HG02642 (cell line): ENCODE results near the gene RASGRP1.
A peak's percentile ranks its signal among the peaks of the same experiment; 100 is the strongest.

Source experiments
- ATAC-seq: cut with Tn5 transposase; IDR thresholded peaks from one replicate; pipeline ENCODE4 v1.9.1; 2021; ENCODE audit warnings: mild to moderate bottlenecking; ENCODE audit not compliant: unreplicated experiment, poor library complexity

Gene RASGRP1

DNA sequence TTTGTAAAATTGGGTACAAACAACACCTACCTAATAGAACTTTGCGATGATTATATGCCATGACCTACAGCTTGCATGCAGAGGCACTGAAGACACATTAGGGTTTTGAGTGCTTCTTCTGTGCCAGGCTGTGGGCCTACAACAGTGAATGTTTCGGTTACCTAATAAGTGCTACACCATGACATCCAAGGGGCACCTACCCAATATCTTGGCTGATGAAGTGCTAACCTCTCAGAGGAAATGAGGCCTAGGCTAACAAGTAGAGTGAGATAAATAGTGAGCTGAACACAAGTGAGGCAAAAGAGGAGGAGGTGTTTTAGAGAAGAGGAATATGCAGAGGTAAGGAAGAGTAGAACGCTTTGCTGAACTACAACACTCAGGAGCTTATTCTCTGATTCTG is 12.2 kb upstream of the RASGRP1 start:
- no peak for ATAC-seq

DNA sequence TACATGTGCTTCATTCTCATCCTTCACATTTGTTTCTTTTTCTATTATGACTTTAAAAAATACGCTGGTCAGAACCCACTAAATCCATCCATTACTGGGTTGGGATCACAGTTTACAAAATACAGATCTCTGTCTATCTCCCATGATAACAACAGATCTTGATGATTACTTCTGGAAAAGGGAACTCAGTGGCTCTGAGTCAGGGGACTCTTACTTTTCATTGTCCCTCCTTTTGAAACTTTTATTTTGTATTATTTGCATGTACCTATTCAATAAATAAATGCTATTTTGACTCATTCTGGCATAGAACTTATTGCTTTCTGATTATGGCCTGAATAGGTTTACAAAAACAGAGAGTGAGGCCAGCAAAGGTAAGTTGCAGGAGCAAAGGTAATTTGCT is 11.6 kb upstream of the RASGRP1 start:
- ATAC-seq, result no peak

DNA sequence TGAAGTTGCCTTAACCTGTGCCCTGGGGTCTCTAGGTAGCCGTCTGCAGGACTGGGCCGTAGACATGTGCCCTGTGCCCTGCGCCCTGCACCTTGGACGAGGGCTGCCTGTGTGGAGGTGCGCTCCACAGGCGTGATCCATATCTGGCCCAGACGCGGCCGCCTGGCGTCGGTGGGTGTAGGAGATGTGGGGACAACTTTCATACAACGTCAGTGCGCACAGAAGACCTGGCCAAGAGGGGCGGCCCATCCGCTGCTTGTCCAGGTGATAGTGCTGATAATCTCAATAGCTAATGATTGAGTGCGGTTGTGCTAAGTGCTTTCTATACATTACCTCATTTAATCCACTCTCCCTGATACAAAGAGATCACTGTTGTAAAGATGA is 665 bp upstream of the RASGRP1 start:
- no peak for ATAC-seq

DNA sequence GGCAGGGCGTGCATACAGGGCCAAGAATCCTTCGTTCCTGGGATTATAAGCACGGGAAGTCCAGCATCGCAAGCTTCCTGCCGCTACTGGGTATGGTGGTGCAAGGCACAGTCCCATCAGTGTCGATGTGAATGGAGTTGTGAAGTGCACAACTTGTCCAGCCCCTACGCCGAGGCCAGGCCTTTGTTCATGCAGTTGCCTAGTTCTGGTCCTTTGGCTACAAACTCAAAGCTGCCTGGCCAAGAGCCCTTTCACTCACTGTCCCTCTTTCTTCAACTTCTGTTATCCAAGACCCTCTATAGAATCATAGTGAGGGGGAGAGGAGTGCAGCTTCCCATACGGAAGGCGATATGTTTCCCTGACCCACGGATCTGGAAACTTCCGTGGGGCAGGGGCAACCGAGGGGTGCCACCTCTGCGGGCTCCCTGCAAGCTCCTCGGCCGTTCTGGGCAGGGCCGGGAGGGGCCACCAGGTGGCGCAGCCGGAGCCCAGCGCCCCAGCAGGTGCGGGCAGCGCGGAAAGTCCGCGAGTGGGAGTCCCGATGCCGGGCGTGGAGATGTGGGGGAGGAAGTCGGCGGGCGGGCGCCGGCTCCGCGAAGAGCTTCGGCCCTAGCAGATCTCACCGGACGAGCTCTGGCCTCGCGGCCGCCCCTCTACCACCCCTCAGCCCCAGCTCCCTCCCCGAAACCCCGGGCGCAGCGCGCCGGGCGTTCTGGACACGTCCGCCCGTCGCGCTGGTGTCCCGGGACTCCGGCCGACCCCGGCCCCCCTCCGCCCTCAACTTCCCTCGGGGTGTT is 693 bp downstream of the RASGRP1 start:
- peak; percentile 70 for ATAC-seq

DNA sequence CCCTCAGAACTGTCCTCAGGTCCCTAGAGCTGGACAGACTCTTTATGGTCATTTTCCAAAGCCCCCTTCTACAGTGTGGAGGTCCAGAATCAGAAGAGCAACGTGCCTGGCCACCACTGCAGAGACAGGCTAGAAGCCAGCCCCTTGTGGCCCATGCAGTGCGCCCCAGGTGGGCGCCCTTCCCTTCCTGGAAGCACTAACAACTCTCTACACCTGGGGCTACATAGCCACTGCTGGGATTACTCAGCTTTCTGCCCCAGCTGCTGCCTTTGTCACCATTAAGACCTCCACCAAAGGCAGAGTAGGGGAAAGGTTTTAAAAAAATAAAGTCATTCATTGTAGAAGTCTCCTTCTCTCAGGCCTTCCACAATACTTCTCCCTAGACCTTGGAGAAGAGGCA is 2.3 kb downstream of the RASGRP1 start:
- no peak for ATAC-seq

DNA sequence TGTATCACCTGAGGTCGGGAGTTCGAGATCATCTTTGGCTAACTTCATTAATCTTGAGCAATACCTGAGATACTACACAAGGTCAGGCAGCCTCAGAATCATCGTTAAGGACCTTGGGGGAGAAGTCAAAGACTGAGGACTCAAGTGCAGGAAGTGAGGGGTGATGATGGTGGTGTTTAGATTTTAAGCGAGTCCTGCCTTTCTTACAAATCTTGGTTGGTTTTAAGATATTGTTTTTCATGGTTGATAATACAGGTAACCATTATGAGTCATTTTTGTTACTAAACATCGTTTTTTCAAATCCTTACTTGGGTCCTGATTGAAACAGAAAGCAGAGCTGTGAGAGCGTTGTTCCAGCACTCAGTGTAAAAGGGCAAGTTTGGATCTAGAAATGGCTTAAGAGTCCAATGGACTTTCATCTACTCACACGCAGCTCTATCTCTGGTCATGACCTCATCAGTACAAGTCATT is 4.1 kb downstream of the RASGRP1 start:
- ATAC-seq, result peak; percentile 21

DNA sequence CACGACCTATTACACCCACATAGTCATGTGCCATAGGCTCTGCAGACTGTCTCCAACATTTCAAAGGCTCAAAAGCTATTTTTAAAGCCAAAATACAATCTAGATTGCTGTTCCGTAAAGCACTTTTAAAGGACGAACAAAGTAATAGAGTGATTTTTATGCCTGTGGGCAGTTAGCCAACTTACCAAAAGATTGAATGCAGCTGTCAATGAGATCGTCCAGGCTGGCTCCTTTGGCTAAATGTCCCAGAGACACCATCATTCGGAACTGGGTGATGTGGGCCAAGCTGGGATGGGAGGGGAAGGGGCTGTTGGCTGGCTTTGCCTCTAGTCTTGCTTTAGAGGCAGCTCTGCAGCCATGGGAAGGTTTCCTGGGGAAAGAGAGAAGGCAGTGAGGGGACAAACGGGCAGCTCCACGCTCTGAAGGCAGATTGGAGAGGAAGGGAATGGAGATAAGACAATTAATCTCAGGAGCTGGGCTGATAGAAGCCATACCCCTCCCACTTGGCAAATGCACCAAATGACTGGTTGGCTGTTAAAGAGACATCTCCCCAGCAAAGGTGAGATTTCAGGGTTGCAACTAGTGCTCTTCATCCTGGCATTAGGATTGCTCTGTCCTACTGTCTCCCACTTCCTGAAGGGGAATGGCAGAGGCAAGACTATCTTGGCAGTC is 4.8 kb downstream of the RASGRP1 start:
- no peak for ATAC-seq

DNA sequence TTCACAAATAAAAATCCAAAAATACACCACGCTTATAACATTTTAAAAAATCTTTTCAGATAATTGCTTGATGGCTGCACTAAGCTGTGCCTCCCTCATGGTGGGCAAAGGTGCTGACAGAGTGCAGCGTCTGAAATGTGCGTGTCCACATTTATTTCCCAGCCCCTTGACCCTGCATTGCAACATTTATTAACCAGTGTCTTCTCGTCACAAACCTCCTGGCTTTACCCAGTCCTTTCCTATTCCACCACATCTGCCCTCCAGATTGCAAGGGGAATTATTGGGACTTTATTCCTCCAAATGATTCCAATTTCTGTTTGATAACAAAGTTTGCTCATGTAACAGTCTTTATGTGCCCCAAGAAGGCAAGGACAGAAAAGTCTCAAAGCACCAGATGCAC is 5.5 kb downstream of the RASGRP1 start:
- ATAC-seq, result no peak

DNA sequence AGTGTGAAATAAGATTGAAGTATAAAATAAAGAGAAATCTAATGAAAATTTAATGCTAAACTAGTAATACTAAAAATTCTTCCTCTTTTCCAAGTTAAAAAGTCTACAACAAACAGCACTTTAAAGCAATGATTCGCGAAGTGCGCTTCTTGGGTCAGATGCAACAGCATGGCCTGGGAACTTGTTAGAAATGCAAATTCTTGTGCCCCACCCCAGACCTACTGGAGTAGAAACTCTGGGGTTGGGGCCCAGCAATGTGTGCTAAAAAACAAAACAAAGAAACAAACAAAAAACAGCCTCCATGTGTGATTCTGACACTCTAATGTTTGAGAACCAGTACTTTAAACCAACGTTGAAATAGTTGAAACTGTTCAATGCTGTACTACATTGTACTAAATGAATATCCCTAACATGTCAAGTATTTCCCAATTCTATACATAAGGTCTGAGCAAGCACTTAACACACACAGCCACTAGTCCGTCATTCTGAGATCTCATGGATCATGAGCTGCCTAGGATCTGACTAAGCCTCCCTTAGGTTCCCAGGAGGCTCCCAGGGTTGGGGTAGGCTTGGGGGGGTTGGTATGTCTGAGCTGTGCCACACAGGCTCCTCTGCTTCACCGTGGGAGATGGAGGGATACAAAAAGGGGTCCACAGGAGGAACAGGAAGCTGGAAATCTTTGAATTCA is 6.1 kb downstream of the RASGRP1 start:
- ATAC-seq, result no peak

DNA sequence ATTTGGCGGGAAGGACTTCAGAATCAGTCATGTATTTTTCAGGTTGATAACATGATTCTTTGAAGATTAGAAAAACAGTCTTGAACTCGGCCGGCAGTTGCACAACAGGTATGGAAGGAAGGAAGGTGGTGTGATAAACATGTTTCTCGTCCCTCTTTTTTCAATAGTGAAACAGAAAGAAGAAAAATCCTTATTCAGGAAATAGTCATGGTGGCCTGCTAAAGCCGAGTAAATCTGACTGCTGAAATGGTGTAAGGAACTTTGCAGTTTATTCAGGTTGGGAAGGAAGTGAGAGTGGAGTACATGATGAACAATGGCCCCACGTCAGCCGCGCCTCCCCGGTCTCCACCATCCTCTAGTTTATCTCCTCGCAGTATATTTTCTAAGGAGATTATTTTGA is 6.7 kb downstream of the RASGRP1 start:
- no peak for ATAC-seq

DNA sequence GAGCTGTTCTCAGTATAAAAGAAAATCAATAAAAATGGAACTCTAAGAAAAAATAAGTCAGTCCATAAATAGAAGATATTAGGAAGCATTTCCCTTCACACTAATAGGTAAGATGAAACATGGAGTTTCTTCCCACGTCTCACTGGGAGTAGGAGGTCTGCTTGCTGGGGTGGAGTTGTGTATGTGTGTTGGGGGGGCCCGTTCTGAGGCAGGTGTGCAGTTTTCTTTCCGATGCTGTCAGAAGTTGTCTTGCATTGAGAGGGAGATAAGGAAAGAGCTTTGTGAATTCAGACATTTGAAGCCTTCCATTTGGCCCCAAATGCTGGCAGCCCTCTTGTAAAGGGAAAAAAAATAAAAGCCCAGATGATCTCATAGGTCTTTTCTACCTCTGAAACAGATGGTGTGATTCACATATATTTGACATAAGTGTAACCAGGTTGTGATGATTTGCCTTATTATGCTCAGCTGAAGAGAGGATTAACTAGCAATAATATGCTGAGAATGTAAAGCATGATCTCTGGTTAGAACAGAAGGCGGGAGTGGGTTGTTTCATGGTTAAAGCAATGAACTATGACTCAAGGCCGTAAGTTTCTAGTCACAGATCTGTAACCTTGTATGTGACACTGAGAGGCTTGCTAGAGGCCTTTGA is 8.8 kb downstream of the RASGRP1 start:
- ATAC-seq, result peak; percentile 32

DNA sequence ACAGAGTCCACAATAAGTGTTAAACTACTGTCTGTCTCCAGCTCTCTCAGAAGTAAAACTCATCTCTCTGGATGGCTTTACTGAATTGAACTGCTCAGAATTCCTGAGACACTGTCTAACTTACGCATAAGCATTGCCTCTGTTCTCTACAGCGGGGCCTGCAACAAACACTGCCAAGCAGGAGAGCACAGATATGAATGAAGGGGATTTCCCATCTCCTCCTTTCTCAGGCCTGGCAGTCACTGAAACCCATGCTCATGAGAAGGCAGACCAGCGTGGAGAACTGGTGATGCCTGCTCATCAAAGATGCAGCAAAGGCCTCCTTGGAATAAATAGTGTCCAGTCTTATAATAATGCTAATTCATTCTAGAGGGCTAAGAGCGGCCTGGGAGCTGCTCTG is 10.3 kb downstream of the RASGRP1 start:
- peak; percentile 70 for ATAC-seq

DNA sequence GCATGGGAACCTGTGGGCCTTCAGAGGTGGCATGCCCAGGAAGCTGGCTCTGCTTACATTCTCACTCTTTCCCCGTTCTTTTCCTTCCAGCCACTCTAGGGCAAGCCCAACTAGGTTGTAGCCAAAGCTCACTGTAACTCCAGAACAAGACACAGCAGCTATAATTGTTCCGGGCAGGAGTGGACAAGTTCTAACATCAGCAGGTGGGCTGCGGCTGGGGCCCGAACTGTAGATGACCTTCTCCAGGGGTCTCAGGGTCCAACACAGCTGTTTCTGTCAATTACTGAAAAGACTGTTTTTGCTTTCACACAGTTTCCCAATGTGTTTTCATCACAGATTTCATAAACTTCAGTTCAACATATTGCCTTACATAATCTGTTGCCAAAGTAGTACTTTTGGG is 11.5 kb downstream of the RASGRP1 start:
- ATAC-seq, result no peak

DNA sequence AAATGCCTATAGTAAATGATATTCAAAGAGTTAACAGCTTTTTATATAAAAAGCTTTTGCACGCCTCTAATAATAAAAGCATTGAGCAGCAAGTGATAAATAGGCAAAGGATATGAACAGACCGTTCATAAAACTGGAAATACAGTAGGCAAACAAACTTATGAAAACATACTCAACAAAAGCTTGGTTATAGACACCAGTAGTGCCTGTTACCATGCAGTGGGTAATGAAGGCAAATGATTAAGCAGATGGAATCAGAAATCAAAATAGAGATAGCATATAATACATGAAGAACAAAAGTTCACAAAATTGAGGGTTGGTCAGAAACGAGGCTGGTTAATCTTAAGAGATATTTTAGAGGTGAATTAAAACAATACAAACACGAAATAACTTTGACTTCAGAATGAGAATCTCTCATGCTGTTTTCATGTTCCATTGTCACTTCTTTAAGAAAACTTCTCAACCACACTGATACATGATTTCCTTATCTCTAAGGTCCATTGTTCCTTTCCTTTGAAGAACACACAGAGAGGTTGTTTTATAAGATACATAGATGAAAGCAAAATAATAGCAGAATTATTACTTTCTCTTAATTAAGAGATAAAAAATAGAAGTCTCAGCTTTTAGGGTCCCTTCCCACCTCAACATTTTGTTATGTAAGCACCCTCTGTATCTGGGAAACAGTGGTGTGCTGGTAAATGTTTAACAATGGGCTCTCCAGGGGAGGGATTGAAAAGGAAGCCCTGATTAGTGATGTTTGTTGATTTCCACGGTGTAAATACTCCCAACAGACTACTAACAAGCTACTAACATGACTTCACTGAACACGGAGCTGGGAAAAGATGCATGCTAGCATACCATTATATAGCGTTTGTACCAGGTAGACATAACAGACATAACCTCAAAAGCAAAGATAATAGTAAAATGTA is 12.6 kb downstream of the RASGRP1 start:
- ATAC-seq, result no peak

DNA sequence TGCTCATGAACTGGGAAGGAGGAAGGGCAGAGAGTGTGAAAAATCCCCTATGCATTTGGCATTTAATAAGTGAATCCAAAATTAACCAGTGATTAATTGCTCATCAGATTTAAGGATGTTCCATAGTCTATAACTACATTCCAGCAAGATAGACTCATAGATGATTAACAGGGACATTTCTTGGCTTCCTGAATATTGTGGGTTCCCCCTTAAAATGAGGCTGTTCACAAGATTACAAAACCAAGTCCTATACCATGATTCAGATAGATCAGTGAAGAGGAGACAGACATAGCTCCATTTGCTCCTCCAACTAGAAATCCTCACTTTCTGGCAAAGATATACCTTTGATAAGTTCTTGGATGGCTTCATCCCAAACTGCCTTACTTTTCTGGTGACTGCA is 15.4 kb downstream of the RASGRP1 start:
- ATAC-seq, result no peak

DNA sequence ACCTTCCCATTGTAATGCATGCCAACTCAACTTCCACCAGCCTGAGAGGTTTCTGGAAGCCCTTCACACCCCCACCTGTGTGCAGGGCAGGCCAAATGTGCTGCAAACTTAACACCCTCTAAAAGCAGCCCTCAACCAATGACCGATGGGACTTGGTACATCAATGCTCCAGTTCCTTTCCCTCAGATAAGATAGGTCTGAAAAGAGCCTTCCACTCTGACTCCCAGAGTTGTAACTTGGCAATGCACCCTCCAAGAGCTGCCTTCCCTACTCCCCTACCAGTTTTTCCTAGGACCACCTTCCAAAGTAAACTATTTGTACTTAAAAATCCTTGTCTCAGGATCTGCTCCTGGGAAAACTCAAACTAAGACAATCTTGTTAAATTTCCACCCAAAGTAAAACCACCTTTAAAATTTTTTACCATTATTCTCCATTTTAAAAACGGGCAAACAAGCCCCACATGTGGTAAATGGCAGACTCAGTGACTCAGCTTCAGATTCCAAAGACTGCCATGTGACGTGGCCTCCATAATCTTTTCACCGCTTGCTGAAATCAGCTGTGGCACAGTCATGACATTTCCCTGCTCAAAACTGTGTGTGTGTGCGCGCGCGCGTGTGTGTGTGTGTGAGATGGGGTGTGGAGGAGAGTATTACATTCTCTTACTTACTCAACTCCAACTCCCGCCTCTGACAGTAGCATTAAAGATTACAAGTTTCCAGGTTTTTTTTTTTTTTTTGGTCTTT is 17.2 kb downstream of the RASGRP1 start:
- no peak for ATAC-seq

DNA sequence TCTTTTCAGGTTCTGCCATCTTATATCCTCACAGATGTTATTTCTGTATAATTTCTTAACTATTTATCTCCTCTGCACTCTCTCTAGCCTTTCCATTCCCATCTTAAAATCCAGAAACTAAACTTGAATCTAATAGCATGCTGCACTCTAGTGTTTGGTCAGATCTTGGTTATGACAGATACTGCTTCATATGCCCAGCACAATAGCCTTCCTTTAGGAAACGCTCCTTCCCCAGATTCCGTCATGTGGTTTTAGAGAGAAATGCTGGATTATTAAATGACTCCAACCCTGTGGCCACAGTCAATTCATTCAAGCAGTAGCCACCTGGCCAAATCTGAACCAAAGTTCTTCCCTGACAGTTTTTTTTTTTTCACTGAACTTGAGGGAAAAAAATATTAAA is 19.4 kb downstream of the RASGRP1 start:
- ATAC-seq, result no peak

DNA sequence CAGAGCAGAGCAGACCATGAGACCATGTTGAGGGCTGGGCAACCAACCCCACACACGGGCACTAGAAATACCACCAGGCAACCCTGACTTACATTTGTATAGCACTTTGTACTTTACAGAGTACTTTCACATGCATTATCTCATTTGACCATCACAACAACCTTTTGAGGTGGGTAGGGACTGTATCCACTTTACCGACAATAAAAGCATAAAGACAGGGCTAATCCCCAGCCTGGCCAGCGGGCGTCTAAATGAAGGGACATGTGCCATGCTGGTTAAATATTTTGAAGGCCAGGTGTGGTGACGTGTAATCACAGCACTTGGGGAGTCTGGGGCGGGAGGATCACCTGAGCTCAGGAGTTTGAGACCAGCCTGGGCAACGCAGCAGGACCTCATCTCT is 23.6 kb downstream of the RASGRP1 start:
- ATAC-seq, result no peak

DNA sequence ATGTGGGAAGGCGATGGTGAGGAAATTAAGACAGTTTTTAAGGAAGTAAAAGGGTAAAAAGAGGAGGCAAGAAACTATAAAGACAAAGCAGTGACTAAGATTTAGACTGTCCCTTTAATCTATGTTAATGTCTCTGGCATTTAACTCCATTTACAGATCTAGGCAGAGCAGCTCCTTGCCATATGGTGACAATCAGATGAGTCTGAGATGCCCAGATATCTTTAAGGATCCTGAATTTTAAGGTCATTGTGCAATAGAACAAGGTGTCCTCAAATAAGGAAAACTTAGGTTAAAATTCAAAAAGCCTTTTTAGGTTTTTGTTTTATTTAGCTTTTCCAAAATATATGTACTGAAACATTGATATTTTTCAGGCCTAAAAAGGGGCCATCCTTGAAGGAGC is 24.1 kb downstream of the RASGRP1 start:
- no peak for ATAC-seq
